Occipital lobe (tissue), 2 donors: Measurements from ENCODE around the gene RGS16. TPM values are rescaled to one million over a fixed set of nuclear protein-coding genes. Genes with fewer than 3 reads are reported as not detected.

Experiments used
- small RNA-seq: library from RNA; depleted of rRNA; stranded (forward); fragments of <200 nt; gene quantifications from one replicate; pipeline ENCODE3, GENCODE V24; 2014
- total RNA-seq: library from RNA; depleted of rRNA; stranded (reverse); fragments of >200 nt; gene quantifications from one replicate; pipeline ENCODE4 v1.2.3, GENCODE V29; 2014

The RGS16 gene
- total RNA-seq, 1 donor from 2014 or later: 1.6 TPM

Small RNA genes lying within 50 kb of the gene (small RNA-seq; reads per million reads assigned to genes)
- not detected for gene RF00017

Other genes starting within 250 kb of the RGS16 start
- 264 TPM for gene GLUL, start 212.6 kb downstream of the RGS16 start, total RNA-seq
- gene TEDDM1, start 203.7 kb downstream of the RGS16 start, total RNA-seq: not detected
- gene RGSL1, start 154.2 kb downstream of the RGS16 start, total RNA-seq: not detected
- 4.1 TPM for gene RNASEL, start 15.1 kb downstream of the RGS16 start, total RNA-seq
- 7.8 TPM for gene RGS8, start 80.2 kb upstream of the RGS16 start, total RNA-seq
- 38.4 TPM for gene NPL, start 185.4 kb upstream of the RGS16 start, total RNA-seq
- gene DHX9, start 235.0 kb upstream of the RGS16 start, total RNA-seq: 258 TPM